Osteocyte (in vitro differentiated cells): Measurements from ENCODE around the gene STARD10. TPM values are rescaled to one million over a fixed set of nuclear protein-coding genes. Genes with fewer than 3 reads are reported as not detected.

ENCODE experiments used
- DNase-seq: peaks from one replicate; pipeline ENCODE4 v3.0.0; 2021; ENCODE audit warnings: mixed read lengths; ENCODE audit not compliant: unreplicated experiment; ENCODE audit errors: extremely low spot score
- H3K27ac Mint-ChIP-seq: one replicate; pipeline ENCODE4 v1.8.0; 2021; ENCODE audit warnings: mild to moderate bottlenecking, mixed read lengths; ENCODE audit not compliant: unreplicated experiment
- H3K27me3 Mint-ChIP-seq: one replicate; pipeline ENCODE4 v1.8.0; 2021; ENCODE audit warnings: mixed read lengths; ENCODE audit not compliant: unreplicated experiment
- H3K36me3 Mint-ChIP-seq: one replicate; pipeline ENCODE4 v1.8.0; 2021; ENCODE audit warnings: mixed read lengths; ENCODE audit not compliant: unreplicated experiment
- H3K4me1 Mint-ChIP-seq: one replicate; pipeline ENCODE4 v1.8.0; 2021; ENCODE audit warnings: mixed read lengths; ENCODE audit not compliant: unreplicated experiment
- H3K4me3 Mint-ChIP-seq: one replicate; pipeline ENCODE4 v1.8.0; 2021; ENCODE audit warnings: mild to moderate bottlenecking, moderate library complexity, mixed read lengths; ENCODE audit not compliant: unreplicated experiment
- H3K9me3 Mint-ChIP-seq: one replicate; pipeline ENCODE4 v1.8.0; 2021; ENCODE audit warnings: mixed read lengths; ENCODE audit not compliant: unreplicated experiment
- total RNA-seq: library from RNA; stranded (reverse); gene quantifications from 2 replicates; pipeline ENCODE4 v1.2.1, GENCODE V29; 2021
- TF ChIP-seq, protein P1 (sequence below): fragments of 200-600 bp; sonication (generic); IDR thresholded peaks from 2 replicates; pipeline ENCODE4 v1.5.0; 2021; ENCODE audit warnings: antibody characterized with exemption, mild to moderate bottlenecking, moderate library complexity

The STARD10 gene
- total RNA-seq, 1 donor from 2014 or later, result 27.7 TPM

GRCh38 chr11:72724851-72725723, 68.8 kb downstream of the STARD10 start:
- peak; percentile 89 for DNase-seq
- Mint-ChIP-seq H3K4me3 (no peak overlapping the region), H3K9me3 (no peaks in the 10 kb centered on the region), H3K27ac (peak overlapping the region; percentile 36), H3K27me3 (no peaks in the 10 kb centered on the region), H3K36me3 (peaks cover 2% of the 10 kb centered on the region), H3K4me1 (peaks cover 34% of the 10 kb centered on the region)
- TF ChIP-seq, protein P1, sequence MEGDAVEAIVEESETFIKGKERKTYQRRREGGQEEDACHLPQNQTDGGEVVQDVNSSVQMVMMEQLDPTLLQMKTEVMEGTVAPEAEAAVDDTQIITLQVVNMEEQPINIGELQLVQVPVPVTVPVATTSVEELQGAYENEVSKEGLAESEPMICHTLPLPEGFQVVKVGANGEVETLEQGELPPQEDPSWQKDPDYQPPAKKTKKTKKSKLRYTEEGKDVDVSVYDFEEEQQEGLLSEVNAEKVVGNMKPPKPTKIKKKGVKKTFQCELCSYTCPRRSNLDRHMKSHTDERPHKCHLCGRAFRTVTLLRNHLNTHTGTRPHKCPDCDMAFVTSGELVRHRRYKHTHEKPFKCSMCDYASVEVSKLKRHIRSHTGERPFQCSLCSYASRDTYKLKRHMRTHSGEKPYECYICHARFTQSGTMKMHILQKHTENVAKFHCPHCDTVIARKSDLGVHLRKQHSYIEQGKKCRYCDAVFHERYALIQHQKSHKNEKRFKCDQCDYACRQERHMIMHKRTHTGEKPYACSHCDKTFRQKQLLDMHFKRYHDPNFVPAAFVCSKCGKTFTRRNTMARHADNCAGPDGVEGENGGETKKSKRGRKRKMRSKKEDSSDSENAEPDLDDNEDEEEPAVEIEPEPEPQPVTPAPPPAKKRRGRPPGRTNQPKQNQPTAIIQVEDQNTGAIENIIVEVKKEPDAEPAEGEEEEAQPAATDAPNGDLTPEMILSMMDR, result peak; percentile 90

GRCh38 chr11:72724021-72724551, 69.8 kb downstream of the STARD10 start:
- DNase-seq, result no peak
- Mint-ChIP-seq H3K4me3 (no peak overlapping the region), H3K4me1 (peaks cover 42% of the 10 kb centered on the region), H3K36me3 (peaks cover 2% of the 10 kb centered on the region), H3K27ac (peak overlapping the region; percentile 50), H3K9me3 (no peaks in the 10 kb centered on the region), H3K27me3 (no peaks in the 10 kb centered on the region)
- TF ChIP-seq, protein P1, result no peak

- Mint-ChIP-seq H3K9me3 (no peaks in the 10 kb centered on the region), H3K4me3 (no peak overlapping the region), H3K4me1 (peaks cover 43% of the 10 kb centered on the region), H3K36me3 (peaks cover under 1% of the 10 kb centered on the region), H3K27me3 (no peaks in the 10 kb centered on the region), H3K27ac (peak overlapping the region; percentile 50)
- TF ChIP-seq, protein P1, result no peak
- DNase-seq, result no peak
Measured at GRCh38 chr11:72723508-72723907, 70.3 kb downstream of the STARD10 start.

GRCh38 chr11:72722050-72722748, 71.6 kb downstream of the STARD10 start:
- Mint-ChIP-seq H3K27ac (peak overlapping the region; percentile 92), H3K4me1 (peaks cover 44% of the 10 kb centered on the region), H3K27me3 (no peaks in the 10 kb centered on the region), H3K4me3 (peak overlapping the region; percentile 82), H3K9me3 (no peaks in the 10 kb centered on the region), H3K36me3 (peaks cover 1% of the 10 kb centered on the region)
- peak; percentile 94 for DNase-seq
- TF ChIP-seq, protein P1, result no peak

- H3K4me1 Mint-ChIP-seq, result peaks cover 44% of the 10 kb centered on the region
- H3K4me3 Mint-ChIP-seq, result peak overlapping the region; percentile 82
- peak overlapping the region; percentile 92 for H3K27ac Mint-ChIP-seq
- DNase-seq, result no peak
- H3K36me3 Mint-ChIP-seq, result peaks cover 1% of the 10 kb centered on the region
- TF ChIP-seq, protein P1, result no peak
- H3K27me3 Mint-ChIP-seq, result no peaks in the 10 kb centered on the region
- no peaks in the 10 kb centered on the region for H3K9me3 Mint-ChIP-seq
Measured at GRCh38 chr11:72721689-72722049, 72.2 kb downstream of the STARD10 start.
